Activated naive CD8-positive, alpha-beta T cell treated with anti-CD3 and anti-CD28 coated beads, Interleukin-2, amount 50 U/mL, for 16 hours (primary cell): ENCODE measurements around the gene MIPOL1.

Experiments used
- DNase-seq: peaks from one replicate; pipeline ENCODE4 v3.0.0-alpha.2; 2020; ENCODE audit warnings: low read depth, low spot score

The MIPOL1 gene

DNA sequence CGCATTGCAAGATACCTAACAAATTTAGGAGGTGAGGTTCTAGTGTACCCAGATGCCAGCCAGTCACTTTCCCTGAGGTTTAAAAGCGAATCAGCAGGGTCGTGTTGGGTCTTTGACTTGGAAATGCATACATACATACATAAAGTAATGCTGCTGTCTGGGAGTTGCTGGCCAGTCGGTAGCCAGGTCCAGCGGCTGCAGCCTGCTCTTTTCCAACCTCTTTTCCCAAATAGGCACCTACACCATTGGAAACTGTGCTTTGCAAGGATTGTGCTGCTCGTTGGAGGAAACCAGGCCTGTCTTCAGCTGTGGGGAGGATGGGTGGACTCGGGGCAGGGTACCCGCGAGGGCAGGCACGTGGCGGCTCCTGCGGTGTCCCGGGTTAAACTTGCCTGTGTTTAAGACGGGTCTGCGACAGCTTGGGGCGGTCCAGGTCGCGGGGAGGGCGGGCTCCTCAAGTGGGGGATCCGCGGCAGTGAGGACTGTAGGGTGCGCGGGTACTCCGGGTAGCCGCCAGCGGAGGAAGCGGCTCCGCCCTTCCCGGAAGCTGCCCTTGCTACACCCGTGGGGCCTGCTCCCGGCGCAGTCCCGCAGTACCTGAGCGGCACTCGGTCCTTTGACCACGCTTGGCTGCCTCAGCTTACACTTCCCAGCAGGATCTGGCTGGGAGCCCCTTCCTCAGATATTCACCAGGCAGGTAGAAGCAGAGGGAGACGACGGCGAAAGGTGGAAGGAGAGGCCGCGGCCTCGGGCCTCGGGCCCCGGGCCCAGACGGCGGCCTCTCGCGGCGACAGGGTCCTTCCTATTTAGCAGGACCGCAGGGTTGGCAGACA lies 400.4 kb downstream of the MIPOL1 start:
- DNase-seq, result no peak

GRCh38 chr14:37598747-37599506 lies 401.2 kb downstream of the MIPOL1 start:
- DNase-seq, result no peak

DNA sequence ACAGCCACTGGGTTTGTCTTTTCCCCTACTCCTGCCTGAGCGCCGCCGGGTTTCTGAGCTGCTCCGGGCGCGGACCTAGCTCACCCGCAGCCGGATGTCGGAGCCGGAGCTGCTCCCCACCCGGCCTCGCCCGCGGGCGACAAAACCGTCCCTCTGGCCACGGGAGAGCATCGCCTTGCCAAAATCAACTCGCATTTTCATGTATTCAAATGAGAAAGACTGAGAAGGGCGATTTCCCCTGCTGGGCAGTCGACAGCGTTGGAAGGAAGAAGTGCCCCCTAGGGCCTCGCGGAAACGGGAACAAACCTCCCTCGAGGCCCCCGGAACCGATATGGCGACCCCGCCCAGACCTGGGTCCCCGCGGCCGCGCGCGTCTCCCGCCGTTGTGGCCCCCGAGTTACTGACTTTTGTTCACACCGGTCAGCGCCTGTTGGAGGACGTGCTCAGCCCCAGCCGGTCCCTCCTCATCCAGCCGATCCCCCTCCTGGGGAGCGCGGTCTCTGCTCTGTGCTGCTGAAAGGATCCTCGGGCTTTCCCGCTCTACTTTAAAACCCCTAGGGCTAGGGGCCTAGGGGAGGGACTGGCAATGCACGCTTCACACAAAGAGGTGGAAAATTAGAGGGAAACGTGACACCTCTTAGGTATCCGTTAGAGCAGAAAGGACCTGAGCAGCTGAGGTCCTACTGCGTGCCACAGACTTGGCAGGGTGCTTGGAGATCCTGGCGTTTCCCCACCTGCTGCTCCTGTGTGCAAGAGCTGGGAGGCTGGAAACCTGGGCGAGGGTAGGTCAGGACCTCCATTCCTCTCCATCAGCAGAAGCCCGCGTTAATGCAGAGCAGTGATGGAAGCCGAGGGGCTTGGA lies 402.0 kb downstream of the MIPOL1 start:
- DNase-seq, result no peak

DNA sequence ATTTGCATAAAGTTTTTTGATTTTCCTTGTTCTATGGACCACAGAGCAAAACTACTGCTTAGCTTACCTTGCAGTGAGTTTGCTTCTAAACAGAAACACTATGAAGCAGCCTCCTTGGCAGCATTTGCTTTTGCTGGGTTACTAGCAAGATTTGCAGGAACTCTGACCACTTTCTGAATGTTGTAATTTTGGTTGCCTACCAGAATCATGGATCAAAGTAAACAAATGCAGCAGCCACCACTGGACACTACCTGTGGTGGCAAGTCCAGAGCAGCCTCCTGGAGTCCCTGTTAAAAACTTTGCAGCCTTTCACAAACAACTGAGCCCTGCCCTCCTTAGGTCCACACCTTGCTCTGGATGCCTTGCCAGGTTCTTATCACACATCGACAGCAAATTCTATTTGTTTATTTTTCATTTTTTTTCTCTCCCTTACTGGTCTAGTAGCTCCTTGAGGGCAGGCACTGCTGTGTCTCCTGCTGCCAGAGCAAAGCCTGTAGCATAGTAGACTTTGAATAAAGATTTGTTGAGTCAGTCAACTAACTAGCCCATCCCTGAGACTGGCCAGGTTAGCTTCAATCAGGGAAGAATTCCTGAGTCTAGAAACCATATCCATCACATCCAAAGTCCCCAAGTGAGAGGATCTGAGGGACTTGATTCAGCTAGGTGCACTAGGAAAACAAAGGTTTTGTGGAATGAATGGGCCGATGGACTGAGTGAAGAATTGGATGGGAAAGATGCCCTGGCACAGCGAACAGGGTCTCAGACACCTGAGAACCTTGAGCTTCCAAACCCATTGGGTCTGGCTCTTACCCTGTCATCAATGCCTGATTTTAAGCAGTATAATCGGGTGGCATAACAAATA lies 403.4 kb downstream of the MIPOL1 start:
- no peak for DNase-seq

DNA sequence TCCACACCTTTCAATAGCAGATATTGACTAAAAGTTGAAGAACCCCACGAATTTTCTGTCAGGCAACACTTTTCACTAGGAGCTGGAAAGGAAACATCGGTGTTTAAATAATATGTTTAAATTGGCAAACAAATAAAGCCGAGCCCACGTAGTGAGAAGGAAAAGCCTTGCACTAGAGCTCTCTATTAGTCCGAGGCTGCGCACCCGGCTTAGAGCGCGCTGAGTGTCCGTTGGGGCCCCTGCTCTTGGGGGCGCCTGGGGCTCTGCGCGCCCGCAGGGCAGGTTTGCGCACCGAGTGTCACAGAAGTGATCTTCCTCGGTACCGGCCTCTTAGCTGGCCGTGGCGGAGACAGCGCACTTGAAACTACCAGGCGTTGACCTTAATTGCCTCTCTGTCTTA lies 404.1 kb downstream of the MIPOL1 start:
- no peak for DNase-seq
